ENCODE measurements around the gene MCOLN1.

The MCOLN1 gene

DNA sequence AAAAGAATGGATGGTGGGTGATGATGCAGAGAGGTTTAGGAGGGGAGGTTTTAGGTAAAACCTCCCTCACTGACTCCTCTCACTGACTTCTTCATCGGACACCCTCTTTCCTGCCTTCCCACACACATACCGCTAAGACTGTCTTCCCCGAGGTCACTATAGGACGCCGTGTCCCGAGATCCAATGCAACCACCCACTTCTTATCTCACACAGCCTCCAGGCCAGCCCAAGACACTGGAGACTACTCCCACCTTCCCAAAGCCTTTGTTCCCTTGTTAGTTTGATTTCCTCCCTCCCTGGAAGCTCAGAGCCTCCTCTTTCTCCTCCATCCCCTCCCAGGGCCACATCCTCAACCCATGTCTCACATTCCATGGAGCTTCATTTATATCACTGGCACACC lies 56.8 kb downstream of the MCOLN1 start:
- Histone ChIP-seq H3K4me3 (ENCODE audit: low read length) (no peak overlapping the region), H3K27me3 (ENCODE audit: control insufficient read depth, insufficient read depth, low read length) (no peaks in the 10 kb centered on the region), H3K27ac (ENCODE audit: low read depth, low read length) (no peak overlapping the region), H3K36me3 (ENCODE audit: control insufficient read depth, insufficient read depth, low read length) (no peaks in the 10 kb centered on the region), H3K4me1 (ENCODE audit: control insufficient read depth, insufficient read depth, low read length) (no peaks in the 10 kb centered on the region), H3K9ac (ENCODE audit: low read length) (no peak overlapping the region)

DNA sequence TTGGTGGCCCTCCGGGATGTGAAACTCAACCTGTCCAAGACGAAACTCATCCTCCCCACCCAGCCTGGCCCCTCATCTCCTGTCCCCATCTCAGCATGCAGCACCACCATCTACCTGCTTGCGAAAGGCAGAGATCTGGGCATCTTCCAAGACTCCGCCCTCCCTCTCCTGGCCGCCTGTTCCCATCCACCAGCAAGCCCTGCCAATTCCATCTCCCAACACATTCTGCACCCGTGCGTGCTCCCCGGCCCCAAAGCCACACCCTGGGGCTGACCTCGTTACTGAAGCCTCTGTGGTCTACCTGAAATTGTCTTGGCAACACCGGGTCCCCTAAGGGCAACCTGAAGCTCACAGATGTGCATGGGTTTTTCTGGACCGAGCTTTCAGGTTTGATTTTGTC lies 60.0 kb downstream of the MCOLN1 start:
- H3K9ac ChIP-seq (ENCODE audit: low read length) = no peak overlapping the region
- H3K4me1 ChIP-seq (ENCODE audit: control insufficient read depth, insufficient read depth, low read length) = no peaks in the 10 kb centered on the region

More for the DNA sequence above, 60.0 kb downstream of the MCOLN1 start:
- Histone ChIP-seq H3K4me3 (ENCODE audit: low read length) (no peak overlapping the region), H3K27me3 (ENCODE audit: control insufficient read depth, insufficient read depth, low read length) (no peaks in the 10 kb centered on the region), H3K36me3 (ENCODE audit: control insufficient read depth, insufficient read depth, low read length) (no peaks in the 10 kb centered on the region), H3K27ac (ENCODE audit: low read depth, low read length) (no peak overlapping the region)

Measured in rectal smooth muscle tissue (tissue), 1 donor.